ENCODE data around the gene ASMT. TPM values are rescaled to one million over a fixed set of nuclear protein-coding genes. Genes with fewer than 3 reads are reported as not detected.

ASMT gene
- total RNA-seq, 4 donors from 2014 or later = 1.4 TPM; not detected in 3

GRCh38 chrX:1598021-1598875 lies 16.6 kb upstream of the ASMT start:
- peaks cover 0 to 97% of the 10 kb centered on the region in 2 donors for H3K36me3 ChIP-seq
- no peak overlapping the region for H3K4me3 ChIP-seq
- no CpG with 5 or more reads among the region's 50 CpGs for WGBS, 2 donors (ENCODE audit: low coverage in 1 of 2)
- ATAC-seq = no peak
- peaks cover 0 to 25% (median 6%) of the 10 kb centered on the region in 3 donors for H3K4me1 ChIP-seq
- TF ChIP-seq CTCF (IDR thresholded peaks at IDR 0.05) = no peak
- no peak for TF ChIP-seq POLR2AphosphoS5 (IDR thresholded peaks at IDR 0.05)
- no peak for TF ChIP-seq EP300 (IDR thresholded peaks at IDR 0.05)
- TF ChIP-seq POLR2A (IDR thresholded peaks at IDR 0.05) = no peak
- no peaks in the 10 kb centered on the region for H3K27me3 ChIP-seq
- H3K9me3 ChIP-seq = no peaks in the 10 kb centered on the region
- no peak overlapping the region for H3K27ac ChIP-seq

- H3K9me3 ChIP-seq = no peaks in the 10 kb centered on the region
- no peak overlapping the region for H3K27ac ChIP-seq
- no peak for TF ChIP-seq POLR2AphosphoS5 (IDR thresholded peaks at IDR 0.05)
- no peak for TF ChIP-seq CTCF (IDR thresholded peaks at IDR 0.05)
- H3K4me3 ChIP-seq = no peak overlapping the region
- peaks cover 0 to 16% (median 0%) of the 10 kb centered on the region in 3 donors for H3K4me1 ChIP-seq
- WGBS, 2 donors (ENCODE audit: low coverage in 1 of 2) = 100% methylated on average over 2 of the region's 57 CpGs; no CpG with 5 or more reads in 1 of the 2 donors
- no peaks in the 10 kb centered on the region for H3K27me3 ChIP-seq
- no peak for ATAC-seq
- peaks cover 0 to 97% of the 10 kb centered on the region in 2 donors for H3K36me3 ChIP-seq
These were observed 15.7 kb upstream of the ASMT start for GRCh38 chrX:1598876-1599790.

GRCh38 chrX:1599791-1600405 lies 15.0 kb upstream of the ASMT start:
- H3K36me3 ChIP-seq = peaks cover 0 to 92% of the 10 kb centered on the region in 2 donors
- H3K27ac ChIP-seq = no peak overlapping the region
- ATAC-seq = no peak
- TF ChIP-seq POLR2A (IDR thresholded peaks at IDR 0.05) = no peak
- no peak for TF ChIP-seq POLR2AphosphoS5 (IDR thresholded peaks at IDR 0.05)
- TF ChIP-seq EP300 (IDR thresholded peaks at IDR 0.05) = no peak
- no peak for TF ChIP-seq CTCF (IDR thresholded peaks at IDR 0.05)
- WGBS, 2 donors (ENCODE audit: low coverage in 1 of 2) = 100% methylated on average over 4 of the region's 36 CpGs; no CpG with 5 or more reads in 1 of the 2 donors
- no peaks in the 10 kb centered on the region for H3K27me3 ChIP-seq
- peaks cover 0 to 9% (median 0%) of the 10 kb centered on the region in 3 donors for H3K4me1 ChIP-seq
- H3K9me3 ChIP-seq = no peaks in the 10 kb centered on the region
- no peak overlapping the region for H3K4me3 ChIP-seq

GRCh38 chrX:1600406-1601050 lies 14.3 kb upstream of the ASMT start:
- H3K4me3 ChIP-seq = no peak overlapping the region
- TF ChIP-seq POLR2A (IDR thresholded peaks at IDR 0.05) (no peak), CTCF (IDR thresholded peaks at IDR 0.05) (no peak), POLR2AphosphoS5 (IDR thresholded peaks at IDR 0.05) (no peak), EP300 (IDR thresholded peaks at IDR 0.05) (no peak)
- peaks cover 0 to 3% (median 0%) of the 10 kb centered on the region in 3 donors for H3K4me1 ChIP-seq
- ATAC-seq = no peak
- no peak overlapping the region for H3K27ac ChIP-seq
- no peaks in the 10 kb centered on the region for H3K9me3 ChIP-seq
- H3K36me3 ChIP-seq = peaks cover 0 to 85% of the 10 kb centered on the region in 2 donors
- 100% methylated on average over 7 of the region's 52 CpGs; no CpG with 5 or more reads in 1 of the 2 donors for WGBS, 2 donors (ENCODE audit: low coverage in 1 of 2)
- no peaks in the 10 kb centered on the region for H3K27me3 ChIP-seq
